HG02943 (cell line): ENCODE measurements around the gene RBMS1.

Experiments
- ATAC-seq: cut with Tn5 transposase; IDR thresholded peaks from one replicate; pipeline ENCODE4 v1.9.1; 2021; ENCODE audit warnings: mild to moderate bottlenecking, low read depth, moderate library complexity; ENCODE audit not compliant: unreplicated experiment

The RBMS1 gene, protein sequence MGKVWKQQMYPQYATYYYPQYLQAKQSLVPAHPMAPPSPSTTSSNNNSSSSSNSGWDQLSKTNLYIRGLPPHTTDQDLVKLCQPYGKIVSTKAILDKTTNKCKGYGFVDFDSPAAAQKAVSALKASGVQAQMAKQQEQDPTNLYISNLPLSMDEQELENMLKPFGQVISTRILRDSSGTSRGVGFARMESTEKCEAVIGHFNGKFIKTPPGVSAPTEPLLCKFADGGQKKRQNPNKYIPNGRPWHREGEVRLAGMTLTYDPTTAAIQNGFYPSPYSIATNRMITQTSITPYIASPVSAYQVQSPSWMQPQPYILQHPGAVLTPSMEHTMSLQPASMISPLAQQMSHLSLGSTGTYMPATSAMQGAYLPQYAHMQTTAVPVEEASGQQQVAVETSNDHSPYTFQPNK

GRCh38 chr2:160493227-160494028 lies at the start of gene RBMS1:
RBMS1 (minus strand) TSS chr2:160493807; CDS start chr2:160493363, 444 bp downstream.
- no peak for ATAC-seq

DNA sequence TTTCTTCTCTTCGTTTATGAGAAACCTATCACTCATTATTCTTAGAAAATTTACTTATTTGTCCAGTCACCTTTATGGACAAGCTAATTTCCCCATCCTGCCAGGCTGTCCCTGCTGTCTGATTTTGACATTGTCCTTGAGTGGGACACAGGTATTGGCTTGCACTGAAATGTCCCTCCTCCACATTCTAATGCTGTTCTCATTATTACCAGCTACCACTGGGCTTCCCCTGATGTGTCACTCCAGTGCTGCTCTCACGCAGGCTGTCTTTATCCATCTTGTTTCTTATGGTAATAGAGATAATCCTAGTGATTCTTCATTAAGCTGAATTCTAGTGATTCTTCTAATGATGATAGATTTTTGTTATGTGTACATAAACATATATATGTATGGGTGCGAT lies 48.1 kb upstream of the RBMS1 start:
- no peak for ATAC-seq

DNA sequence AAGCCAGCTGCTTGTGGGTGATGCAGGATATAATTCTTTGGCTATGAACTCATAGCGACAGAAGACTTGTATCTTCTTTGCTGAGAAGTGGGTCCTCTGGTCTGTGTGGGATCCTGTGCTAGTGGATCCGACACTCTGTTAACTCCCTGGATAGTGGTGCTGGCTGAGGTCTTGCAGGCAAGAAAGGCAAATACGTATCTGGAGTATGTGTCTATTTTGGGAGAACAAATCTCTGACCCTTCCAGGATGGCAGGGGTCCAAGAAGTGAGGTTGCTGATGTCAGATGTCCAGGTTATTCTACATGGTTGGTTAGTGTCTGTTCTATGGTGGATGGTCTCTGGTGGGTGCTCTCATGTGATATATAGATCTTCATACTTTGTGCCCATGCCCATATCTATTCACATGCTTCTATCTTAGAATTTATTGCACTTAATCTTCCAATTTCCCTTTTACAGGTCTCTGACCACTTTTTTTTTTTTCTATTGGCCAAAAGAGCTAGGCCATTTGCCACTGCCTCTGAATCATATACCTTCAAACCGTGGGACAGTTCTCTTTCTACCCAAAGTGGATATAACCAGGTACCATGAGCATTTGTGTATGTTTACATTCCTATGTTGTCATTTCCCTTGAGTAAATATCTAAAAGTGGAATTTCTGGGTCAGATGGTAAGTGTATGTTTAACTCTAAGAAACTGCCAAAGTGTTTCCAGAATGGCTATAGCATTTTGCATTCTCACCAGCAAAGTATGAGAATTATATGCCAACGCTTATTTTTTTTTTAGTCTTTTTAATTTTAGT lies 45.1 kb upstream of the RBMS1 start:
- ATAC-seq, result no peak

DNA sequence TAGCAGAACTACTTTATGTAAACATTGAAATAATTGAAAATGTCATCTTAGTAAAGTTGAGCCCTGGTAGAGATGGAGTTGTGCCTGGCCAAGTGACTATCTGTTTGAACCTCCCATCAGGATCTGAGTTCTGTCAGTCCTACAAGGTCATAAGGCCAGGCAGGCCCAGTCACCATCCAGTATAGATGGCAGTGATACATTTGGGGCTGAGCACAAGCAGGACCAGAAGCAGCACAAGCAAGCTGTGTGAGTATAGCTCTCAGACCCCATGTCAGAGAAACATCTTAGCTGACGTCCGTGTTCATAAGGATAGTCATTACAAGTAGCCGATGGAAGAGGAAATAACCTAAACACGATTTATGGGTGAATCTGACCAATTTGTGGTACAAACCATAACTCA lies 44.5 kb upstream of the RBMS1 start:
- ATAC-seq, result no peak

GRCh38 chr2:160534996-160535395 lies 41.4 kb upstream of the RBMS1 start:
- no peak for ATAC-seq

- no peak for ATAC-seq
Measured at GRCh38 chr2:160534249-160534648, 40.6 kb upstream of the RBMS1 start.

DNA sequence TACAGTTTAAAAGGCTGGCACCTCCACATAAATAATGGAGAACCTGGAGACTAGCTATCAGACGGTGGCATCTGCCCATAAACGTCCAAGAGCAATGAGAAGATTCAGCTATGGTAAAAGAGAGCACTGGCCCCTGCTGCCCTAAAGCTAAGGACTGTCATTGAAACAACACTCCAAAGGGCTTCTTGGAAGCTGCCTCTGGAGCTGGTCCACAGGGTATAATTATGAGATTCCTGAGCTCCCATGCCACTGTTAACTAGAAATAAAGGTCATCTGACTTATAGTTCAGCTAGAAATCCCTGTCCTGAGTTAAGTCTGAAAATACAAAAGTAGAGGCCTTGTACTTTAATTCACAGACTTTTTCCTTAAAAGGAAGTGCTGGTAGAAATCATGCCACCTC lies 39.9 kb upstream of the RBMS1 start:
- ATAC-seq, result no peak

DNA sequence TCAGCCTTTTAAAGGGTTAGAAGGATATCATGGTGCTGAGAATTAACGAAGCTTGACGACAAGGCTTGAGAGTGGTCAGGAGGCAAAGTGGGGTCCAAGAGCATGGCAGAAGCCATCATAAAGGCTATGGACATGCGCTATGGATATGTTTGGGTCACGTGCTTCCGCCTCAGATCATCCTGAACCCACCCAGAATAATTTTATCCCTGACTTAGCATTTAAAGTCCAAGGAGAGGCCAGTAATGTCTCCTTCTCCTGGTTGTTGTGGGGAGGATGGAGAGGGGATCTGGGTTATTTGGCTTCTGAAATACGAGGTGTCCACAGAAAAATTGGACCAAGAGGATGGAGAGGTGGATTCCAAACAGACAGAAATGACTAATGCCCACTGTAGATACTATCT lies 38.8 kb upstream of the RBMS1 start:
- no peak for ATAC-seq

- no peak for ATAC-seq
Measured at GRCh38 chr2:160522951-160523710, 29.5 kb upstream of the RBMS1 start.

GRCh38 chr2:160517731-160518130 lies 24.1 kb upstream of the RBMS1 start:
- ATAC-seq, result no peak

GRCh38 chr2:160516547-160517365 lies 23.1 kb upstream of the RBMS1 start:
- no peak for ATAC-seq

GRCh38 chr2:160515120-160515519 lies 21.5 kb upstream of the RBMS1 start:
- ATAC-seq, result no peak

GRCh38 chr2:160513120-160513519 lies 19.5 kb upstream of the RBMS1 start:
- no peak for ATAC-seq

GRCh38 chr2:160512491-160512890 lies 18.9 kb upstream of the RBMS1 start:
- ATAC-seq, result no peak

- no peak for ATAC-seq
Measured at GRCh38 chr2:160510617-160511016, 17.0 kb upstream of the RBMS1 start.

- no peak for ATAC-seq
Measured at GRCh38 chr2:160509016-160509415, 15.4 kb upstream of the RBMS1 start.

DNA sequence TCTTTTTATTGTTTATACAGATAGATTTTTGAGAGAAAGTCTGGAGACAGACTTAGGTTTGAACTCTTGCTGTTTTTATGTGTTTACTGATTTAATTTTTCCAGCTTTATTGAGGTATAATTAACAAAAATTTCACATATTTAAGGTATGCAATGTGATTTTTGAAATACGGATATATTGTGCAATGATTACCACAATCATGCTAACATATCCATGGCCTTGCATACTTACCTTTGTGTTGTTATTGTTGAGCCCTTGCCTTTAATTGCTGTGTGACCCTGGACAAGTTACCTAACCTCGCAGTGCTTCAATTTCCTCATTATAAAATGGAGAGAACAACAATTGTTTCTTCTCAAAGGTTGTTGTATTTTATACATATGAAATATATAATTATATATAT lies 13.9 kb upstream of the RBMS1 start:
- no peak for ATAC-seq

DNA sequence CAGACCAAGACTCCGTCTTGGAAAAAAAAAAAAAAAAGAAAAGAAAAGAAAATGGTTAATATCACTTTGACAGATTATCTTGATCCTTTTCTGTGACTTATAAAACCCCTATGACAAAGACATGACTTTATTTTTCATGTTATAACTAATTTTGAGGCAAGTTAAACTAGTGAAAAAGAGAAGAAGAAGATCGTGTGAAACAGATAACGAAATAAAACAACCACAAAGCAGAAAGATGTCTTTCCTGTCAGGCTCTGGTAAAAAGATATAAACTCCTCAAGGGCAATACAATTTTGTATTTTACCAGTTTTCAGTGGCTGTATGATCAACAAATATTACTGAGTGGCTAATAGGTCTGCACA lies 13.4 kb upstream of the RBMS1 start:
- no peak for ATAC-seq

DNA sequence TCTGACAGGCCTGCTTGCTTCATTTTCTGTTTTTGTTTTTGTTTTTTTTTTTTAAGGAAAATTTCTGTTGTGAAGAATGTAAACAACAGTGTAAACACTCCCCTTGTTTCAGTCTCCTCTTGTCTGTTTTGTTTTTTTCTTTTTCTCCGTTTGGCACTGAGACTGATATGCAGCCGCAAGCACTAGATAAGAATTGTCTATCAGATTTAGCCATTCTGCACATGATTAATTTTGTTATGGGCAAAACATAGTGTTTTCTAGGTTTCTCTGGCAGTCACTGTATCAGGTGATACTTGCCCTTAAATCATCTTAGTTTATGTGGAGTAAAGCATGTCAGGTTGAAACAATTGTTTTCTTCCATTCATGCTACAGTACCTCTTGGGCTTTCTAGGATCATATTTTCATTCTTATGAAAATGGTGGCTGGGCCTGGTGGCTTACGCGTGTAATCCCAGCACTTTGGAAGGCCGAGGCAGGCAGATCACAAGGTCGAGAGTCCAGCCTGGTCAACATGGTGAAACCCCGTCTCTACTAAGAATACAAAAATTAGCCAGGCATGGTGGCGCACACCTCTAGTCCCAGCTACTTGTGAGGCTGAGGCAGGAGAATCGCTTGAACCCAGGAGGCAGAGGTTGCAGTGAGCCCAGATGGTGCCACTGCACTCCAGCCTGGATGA lies 12.9 kb upstream of the RBMS1 start:
- no peak for ATAC-seq
